HG03520 (cell line): ENCODE results near the gene PIP4K2A.

Experiments used
- ATAC-seq: cut with Tn5 transposase; IDR thresholded peaks from one replicate; pipeline ENCODE4 v1.9.1; 2021; ENCODE audit warnings: mild to moderate bottlenecking, moderate library complexity; ENCODE audit not compliant: unreplicated experiment

The PIP4K2A gene

DNA sequence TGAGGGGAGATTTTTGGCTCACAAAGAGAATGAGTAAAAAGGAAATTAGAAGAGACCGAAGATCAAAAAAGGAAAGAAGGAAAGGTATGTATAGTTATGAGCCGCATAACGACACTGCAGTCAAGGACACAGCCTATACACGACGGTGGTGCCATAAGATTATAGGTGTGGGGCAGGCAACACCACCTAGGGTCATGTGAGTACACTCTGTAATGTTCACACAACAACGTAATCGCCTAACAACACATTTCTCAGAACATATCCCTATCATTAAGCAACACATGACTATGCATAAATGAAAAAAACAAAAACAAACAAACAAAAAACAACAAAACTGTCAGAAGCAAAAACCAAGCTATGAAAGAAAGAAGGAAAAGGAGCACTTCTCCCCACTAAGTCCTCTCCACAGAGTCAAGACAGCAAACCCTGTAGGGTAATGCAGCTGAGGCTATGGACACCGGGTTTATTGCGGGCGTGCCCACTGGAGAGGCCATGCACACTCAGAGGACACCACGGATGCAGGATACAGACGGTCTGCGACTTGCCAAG, 45.1 kb downstream of the PIP4K2A start:
- no peak for ATAC-seq

- no peak for ATAC-seq
Observed at GRCh38 chr10:22667093-22667480, 47.3 kb downstream of the PIP4K2A start.

DNA sequence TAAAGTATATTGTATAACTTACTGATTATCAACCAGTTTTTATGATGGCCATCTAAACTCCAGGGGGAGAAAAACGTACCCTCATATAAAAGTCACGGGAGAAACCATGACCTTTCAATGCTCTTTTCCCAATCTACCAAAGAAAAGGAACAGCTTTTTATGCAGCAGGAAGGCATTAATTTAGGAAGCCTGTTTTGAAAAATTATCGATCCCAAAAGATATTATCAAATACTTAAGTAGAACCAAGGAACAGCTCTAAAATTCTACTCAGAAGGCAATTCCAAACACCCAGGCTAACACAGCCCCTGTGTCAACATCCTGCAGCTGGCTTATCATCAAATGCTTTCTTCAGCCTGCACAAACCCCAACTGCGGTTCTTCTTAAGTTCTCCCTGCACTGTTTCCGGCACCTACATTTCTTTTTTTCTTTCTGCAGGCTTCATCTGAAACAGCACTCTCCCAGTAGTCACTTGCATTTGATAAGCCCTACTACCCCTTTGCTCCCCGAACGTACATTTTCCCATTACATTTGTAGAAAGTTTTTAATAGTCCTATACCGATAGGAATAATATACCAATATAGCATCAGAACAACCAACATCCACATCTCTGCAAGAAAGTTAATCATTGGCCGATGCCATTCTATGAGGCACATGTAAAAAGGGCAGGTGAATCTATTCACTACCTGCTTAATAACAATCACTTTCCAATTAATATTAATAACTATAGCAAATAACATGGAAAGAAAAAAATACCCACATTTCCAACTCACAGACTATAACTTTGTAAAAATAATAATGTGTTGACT, 47.9 kb downstream of the PIP4K2A start:
- peak; percentile 69 for ATAC-seq

DNA sequence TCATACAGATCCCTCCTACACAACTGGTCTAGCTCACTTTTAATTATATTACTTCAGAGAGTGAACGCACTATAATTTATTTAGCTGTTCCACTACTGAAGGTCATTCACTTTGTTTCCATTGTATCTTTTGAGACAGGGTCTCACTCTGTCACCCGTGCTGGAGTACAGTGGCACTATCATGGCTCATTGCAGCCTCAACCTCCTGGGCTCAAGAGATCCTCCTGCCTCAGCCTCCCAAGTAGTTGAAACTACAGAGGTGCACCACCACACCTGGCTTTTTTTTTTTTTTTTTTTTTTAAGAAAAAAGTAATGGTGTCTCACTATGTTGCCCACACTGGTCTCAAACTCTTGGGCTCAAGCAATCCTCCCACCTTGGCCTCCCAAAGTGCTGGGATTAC, 49.0 kb downstream of the PIP4K2A start:
- ATAC-seq = no peak

- no peak for ATAC-seq
Observed at GRCh38 chr10:22662733-22663330, 51.5 kb downstream of the PIP4K2A start.

DNA sequence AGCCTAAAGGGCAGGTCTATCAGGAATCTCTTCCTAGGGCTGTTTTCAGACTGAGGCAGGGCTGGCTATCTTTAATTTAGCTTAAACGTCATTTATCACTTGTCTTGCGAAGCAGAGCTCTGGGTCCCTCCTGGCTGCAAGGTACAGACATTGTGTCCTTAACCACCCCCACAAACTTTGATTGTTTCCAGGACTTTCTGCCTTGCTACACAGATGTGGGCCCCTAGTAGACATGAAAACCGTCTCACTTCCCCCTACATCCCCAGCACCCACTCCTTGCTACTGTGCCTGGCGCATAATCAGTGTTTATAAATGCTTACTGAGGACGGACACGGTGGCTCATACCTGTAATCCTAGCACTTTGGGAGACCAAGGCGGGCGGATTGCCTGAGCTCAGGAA, 54.5 kb downstream of the PIP4K2A start:
- no peak for ATAC-seq

DNA sequence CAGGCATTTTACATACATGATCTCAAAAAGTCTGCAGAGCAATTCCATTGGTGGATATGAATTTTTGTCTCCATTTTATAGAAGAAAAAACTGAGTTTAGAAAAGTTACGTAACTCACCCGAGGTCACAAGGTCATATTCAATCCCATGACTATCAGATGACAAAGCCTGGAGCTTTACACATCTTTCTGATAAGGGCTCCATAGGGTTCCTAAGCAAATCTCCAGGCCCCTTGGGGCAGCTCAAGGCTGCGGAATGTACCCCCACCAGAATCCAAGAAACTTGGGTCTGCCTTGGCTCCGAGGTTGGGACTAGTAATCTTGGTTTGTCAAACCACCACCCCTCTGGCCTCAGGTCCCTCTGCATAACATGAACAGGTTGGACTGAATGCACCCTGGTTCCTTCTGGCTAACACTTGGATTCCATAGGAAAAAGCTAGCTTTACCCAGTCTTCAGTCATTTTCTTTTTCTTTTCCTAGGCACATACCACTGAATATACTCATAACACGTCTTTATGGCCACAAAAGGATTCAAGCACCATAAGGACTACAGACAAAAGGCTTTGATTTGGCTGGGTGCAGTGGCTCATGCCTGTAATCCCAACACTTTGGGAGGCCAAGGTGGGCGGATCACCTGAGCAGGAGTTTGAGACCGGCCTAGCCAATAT, 55.5 kb downstream of the PIP4K2A start:
- ATAC-seq = no peak

GRCh38 chr10:22657566-22658225, 56.7 kb downstream of the PIP4K2A start:
- ATAC-seq = no peak

GRCh38 chr10:22657024-22657423, 57.4 kb downstream of the PIP4K2A start:
- no peak for ATAC-seq

DNA sequence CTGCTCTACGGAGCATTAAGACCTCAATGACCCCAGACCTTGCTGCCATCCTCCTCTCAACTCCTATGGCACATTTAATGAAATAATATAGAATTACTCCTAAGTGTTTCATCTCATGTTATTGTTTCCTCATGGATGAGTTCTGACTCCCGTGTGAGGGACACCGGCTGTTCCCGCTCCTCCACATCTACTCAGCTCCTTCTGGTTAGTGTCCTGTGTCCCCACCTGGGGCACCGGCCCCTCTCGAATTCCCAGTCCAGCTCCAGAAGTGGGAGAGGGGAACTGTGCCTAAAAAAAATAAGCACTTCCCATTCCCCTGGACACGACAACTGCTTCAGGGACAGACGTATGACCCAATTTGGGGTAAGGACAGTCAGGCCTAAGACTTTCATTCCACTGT, 58.3 kb downstream of the PIP4K2A start:
- no peak for ATAC-seq

DNA sequence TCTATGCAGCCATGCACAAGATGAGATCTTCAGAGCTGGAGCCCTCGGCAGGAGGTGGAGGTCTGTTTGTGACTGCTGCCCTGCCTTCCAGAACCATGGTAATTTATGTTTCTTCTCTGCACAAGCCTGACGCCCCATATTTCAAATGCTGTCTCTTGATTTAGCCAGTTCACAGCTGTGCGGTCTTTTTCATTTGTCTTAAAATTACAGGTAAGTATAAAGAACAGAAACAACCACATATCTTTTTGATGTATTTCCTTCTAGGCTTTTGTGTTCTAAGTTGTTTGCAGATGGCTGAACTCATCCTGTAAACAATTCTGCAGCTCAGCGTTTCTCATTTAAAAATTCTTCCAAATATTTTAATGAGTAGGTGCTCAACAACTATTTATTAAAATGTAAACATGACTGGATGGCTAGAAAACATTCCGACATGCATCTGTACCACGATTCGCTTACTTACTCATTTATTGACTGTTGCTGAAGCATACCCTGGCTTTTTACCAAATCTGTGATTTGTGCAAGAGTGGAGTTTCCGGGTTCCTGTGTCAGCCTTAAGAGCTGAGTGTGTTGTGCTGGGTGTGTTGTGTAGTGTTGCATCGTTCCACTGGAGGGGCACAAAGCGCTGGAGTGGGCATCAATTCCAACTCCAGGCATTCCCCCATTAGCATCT, 58.9 kb downstream of the PIP4K2A start:
- no peak for ATAC-seq

- ATAC-seq = no peak
Observed at GRCh38 chr10:22652988-22653481, 61.3 kb downstream of the PIP4K2A start.

DNA sequence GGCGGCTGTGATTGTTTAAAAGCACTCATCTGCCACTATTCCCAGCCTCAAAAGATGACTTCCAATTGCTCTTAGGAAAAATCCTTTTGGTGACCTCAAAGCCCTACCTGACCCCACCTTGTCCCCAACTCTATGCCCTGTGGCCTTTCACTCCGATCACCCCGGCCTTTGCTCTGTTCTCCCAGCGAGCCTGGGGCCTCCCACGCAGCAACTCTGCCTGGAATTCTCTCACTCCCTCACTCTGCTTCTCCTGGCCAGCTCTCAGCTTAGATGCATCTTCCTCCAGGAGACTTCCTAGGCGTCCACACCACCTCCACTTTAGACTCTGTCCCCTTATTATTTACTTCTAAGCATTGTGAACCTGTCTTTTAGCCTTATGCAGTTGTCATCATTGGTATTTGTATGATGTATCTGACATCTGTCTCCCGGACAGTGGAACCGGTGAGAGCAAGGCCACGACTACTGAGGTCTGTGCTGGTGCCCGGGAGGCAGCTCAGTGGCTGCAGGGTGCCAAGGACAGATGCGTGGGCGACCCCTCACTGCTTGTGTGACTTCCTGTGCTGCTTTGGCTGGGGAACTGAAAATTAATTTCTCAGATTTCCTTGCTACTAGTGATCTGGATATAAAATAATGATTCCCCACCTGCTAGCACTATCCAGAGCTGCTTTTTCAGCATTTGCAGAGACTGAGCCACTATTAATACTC, 63.0 kb downstream of the PIP4K2A start:
- no peak for ATAC-seq

DNA sequence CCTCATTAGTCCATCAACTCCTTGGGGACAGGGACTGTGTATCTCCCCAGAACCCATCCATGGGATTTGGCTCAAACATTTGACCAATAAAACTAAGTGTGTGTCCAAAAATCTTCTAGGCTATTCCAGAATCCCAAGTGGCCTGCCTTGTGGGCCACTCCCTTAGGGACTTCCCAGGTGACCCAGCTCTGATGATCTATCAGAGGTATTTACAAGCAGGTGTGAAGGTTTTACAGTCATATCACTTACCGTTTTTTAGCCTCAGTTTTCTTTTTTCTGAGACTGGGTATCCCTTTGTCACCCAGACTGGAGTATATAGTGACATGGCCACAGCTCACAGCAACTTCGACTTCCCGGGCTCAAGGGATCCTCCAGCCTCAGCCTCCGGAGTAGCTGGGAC, 64.4 kb downstream of the PIP4K2A start:
- no peak for ATAC-seq

GRCh38 chr10:22649390-22649841, 65.0 kb downstream of the PIP4K2A start:
- ATAC-seq = no peak

DNA sequence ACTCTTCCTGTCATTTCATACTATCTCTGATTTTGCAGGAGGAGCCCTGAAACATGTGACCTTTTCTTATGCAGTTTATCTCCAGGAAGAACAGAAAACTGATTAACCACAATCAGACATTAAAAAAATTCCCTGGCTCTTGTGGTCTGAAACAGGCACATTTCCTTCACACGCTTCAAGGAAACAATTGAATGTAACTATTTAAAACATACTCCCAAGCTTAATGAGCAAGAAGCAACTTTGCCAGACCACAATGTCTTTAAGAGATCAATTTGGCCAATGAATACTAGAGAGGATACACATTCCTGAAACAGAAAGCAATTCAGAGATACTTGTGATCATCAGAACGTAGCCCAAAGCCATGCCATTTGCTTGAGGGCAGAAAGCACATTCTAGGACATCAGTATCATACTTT, 65.8 kb downstream of the PIP4K2A start:
- no peak for ATAC-seq

DNA sequence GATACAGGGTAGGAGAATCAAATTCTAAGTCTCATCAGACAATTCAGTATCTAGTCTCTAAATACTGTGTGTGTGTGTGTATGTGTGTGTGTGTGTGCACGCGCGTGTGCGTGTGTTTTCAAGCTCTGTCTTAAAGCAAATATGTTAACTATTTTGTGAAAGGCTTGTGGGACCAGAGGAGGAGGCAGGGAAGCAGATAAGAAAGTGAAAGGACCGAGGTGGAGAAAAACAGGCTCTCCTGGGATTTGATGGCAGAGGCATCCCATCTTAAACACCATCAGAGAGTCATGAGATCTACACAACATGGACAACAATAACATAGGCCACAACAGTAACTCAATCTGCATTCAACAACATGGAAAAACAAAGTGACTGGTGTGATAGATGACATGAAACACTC, 67.1 kb downstream of the PIP4K2A start:
- ATAC-seq = no peak

- peak; percentile 62 for ATAC-seq
Observed at GRCh38 chr10:22646388-22646853, 68.0 kb downstream of the PIP4K2A start.

- no peak for ATAC-seq
Observed at GRCh38 chr10:22644222-22644621, 70.2 kb downstream of the PIP4K2A start.

- ATAC-seq = no peak
Observed at GRCh38 chr10:22643775-22644174, 70.6 kb downstream of the PIP4K2A start.
